K562 (cell line): ENCODE measurements around the gene GAPDHS. TPM values are rescaled to one million over a fixed set of nuclear protein-coding genes. Genes with fewer than 3 reads are reported as not detected.

Experiments
- ATAC-seq: fragments of 200-7000 bp; cut with Tn5 transposase; 3 replicates; pipeline ENCODE4 v1.9.1; 2020; ENCODE audit warnings: moderate library complexity
- BruUV-seq: library from RNA; stranded (reverse); fragments of 400-500 nt; replicated peaks from 2 replicates; lab custom pipeline; 2021; lab: Mats Ljungman, UMichigan
- CTCF ChIA-PET: fragments of 300-600 bp; formaldehyde crosslinking; extraction: SDS; loops from one replicate; lab custom pipeline; 2021; ENCODE audit warnings: low intra/inter-chr PET ratio; lab: Yijun Ruan, JAX
- POLR2A ChIA-PET: fragments of 300-600, 350-650 bp; sonication (Branson Sonifier 250); formaldehyde crosslinking; extraction: SDS; loops from one replicate; lab custom pipeline; 2021; ENCODE audit warnings: antibody characterized with exemption, inconsistent platforms; lab: Yijun Ruan, JAX
- DNase-seq, 4 experiments: peaks; one replicate each; pipeline versions ENCODE4 v3.0.0 to v3.0.0-alpha.2; 2011 to 2018; ENCODE audit warnings: low spot score in 3 of 4, mixed read lengths in 3 of 4; ENCODE audit errors: extremely low read depth in 1 of 4
- FAIRE-seq: peaks from 2 replicates; lab custom pipeline; 2011; peaks lifted over from hg19 to GRCh38; lab: Jason Lieb, UNC
- H2AFZ ChIP-seq: 2 replicates; pipeline ENCODE4 v1.6.0; 2011; ENCODE audit warnings: low read depth, low read length, control low read depth, inconsistent platforms
- H3K27ac ChIP-seq: fragments of 200-600 bp; 3 replicates; pipeline ENCODE4 v1.8.0; 2011; ENCODE audit warnings: low read depth, mild to moderate bottlenecking, control low read depth, inconsistent platforms, low read length, moderate library complexity, mixed read lengths; ENCODE audit errors: extremely low read depth
- H3K27me3 ChIP-seq, 2 experiments: fragments of 300-600 bp in 1 of 2; 2 replicates in 1 of 2; 3 replicates in 1 of 2; pipeline versions ENCODE4 v1.6.0 to v1.8.0; 2011; ENCODE audit warnings: inconsistent platforms in 2 of 2, low read length in 2 of 2, mild to moderate bottlenecking in 1 of 2, mixed read lengths in 1 of 2, moderate library complexity in 1 of 2; ENCODE audit not compliant: control insufficient read depth in 2 of 2, insufficient read depth in 2 of 2
- H3K36me3 ChIP-seq: fragments of 300-600 bp; 3 replicates; pipeline ENCODE4 v1.8.0; 2011; ENCODE audit warnings: mild to moderate bottlenecking, low read length, inconsistent platforms; ENCODE audit not compliant: control insufficient read depth, insufficient read depth
- H3K4me1 ChIP-seq, 2 experiments: fragments of 200-600 bp in 1 of 2; replicated peaks in 1 of 2; 2 replicates in 1 of 2; 3 replicates in 1 of 2; pipeline versions ENCODE4 v1.5.1 to v1.8.0; 2011; ENCODE audit warnings: inconsistent platforms in 2 of 2, low read length in 2 of 2, mild to moderate bottlenecking in 1 of 2, mixed read lengths in 1 of 2, moderate library complexity in 1 of 2; ENCODE audit not compliant: control insufficient read depth in 2 of 2, insufficient read depth in 2 of 2
- H3K4me2 ChIP-seq: 2 replicates; pipeline ENCODE4 v1.6.1; 2011; ENCODE audit warnings: low read length, control low read depth, inconsistent platforms, mixed read lengths; ENCODE audit not compliant: insufficient read depth
- H3K4me3 ChIP-seq: fragments of 200-600 bp; sonication (generic), shearing (Covaris generic); 2 replicates; pipeline ENCODE4 v1.5.1; 2016; ENCODE audit warnings: control low read depth, inconsistent platforms
- H3K79me2 ChIP-seq: fragments of 200-600 bp; 3 replicates; pipeline ENCODE4 v1.8.0; 2011; ENCODE audit warnings: low read length, inconsistent platforms; ENCODE audit not compliant: control insufficient read depth, insufficient read depth
- H3K9ac ChIP-seq, 2 experiments: 2 replicates each; pipeline versions ENCODE4 v1.6.0 to v1.6.1; 2011; ENCODE audit warnings: low read depth in 2 of 2, low read length in 2 of 2, control low read depth in 1 of 2, inconsistent platforms in 1 of 2, mild to moderate bottlenecking in 1 of 2, mixed read lengths in 1 of 2; ENCODE audit not compliant: insufficient read depth in 1 of 2
- H3K9me1 ChIP-seq: one replicate; pipeline ENCODE4 v1.6.0; 2011; ENCODE audit warnings: inconsistent platforms, mild to moderate bottlenecking, low read length, moderate library complexity; ENCODE audit not compliant: control insufficient read depth, insufficient read depth
- H3K9me3 ChIP-seq: replicated peaks from 2 replicates; pipeline ENCODE4 v1.5.1; 2011; ENCODE audit warnings: low read depth, low read length, inconsistent platforms; ENCODE audit not compliant: control insufficient read depth, insufficient read depth
- H4K20me1 ChIP-seq: replicated peaks from 2 replicates; pipeline ENCODE4 v1.6.1; 2011; ENCODE audit warnings: low read length, inconsistent platforms, mixed read lengths; ENCODE audit not compliant: control insufficient read depth, insufficient read depth
- CTBP1 ChIP-seq: fragments of 450-650 bp; IDR thresholded peaks from 2 replicates; pipeline ENCODE4 v1.6.1; 2016; ENCODE audit warnings: borderline replicate concordance
- FOS ChIP-seq: IDR thresholded peaks from 3 replicates; pipeline ENCODE4 v1.6.1; 2011; ENCODE audit not compliant: insufficient read length; ENCODE audit errors: extremely low read depth
- KDM2B ChIP-seq: fragments of 250-450 bp; sonication (Bioruptor Pico); IDR thresholded peaks from 2 replicates; pipeline ENCODE4 v1.8.0; 2021; ENCODE audit warnings: mild to moderate bottlenecking, moderate library complexity
- MED1 ChIP-seq: sonication (generic); formaldehyde crosslinking; IDR thresholded peaks from 2 replicates; pipeline ENCODE4 v1.8.1; 2023; ENCODE audit warnings: missing genetic modification reagents, borderline replicate concordance
- TAL1 ChIP-seq: fragments of 450-650 bp; IDR thresholded peaks from 2 replicates; pipeline ENCODE4 v1.6.1; 2016; ENCODE audit warnings: mild to moderate bottlenecking
- ZNF785 ChIP-seq: fragments of 250-450 bp; sonication (Bioruptor Pico); IDR thresholded peaks from 2 replicates; pipeline ENCODE4 v1.4.0; 2020; ENCODE audit warnings: mild to moderate bottlenecking
- WGBS: fragments of 100-300 bp; shearing (Covaris generic); methylation state at CpG from one replicate; pipeline ENCODE4 v1.1.6; 2016; ENCODE audit warnings: low coverage, mixed read lengths; ENCODE audit not compliant: insufficient coverage; ENCODE audit errors: missing lambda C conversion rate; 5-methylcytosine and 5-hydroxymethylcytosine counted together
- in situ Hi-C: fragments of 300-500 bp; cut with MboI; formaldehyde crosslinking; loops from 4 replicates; pipeline ENCODE4 v1.15.0; 2018; ENCODE audit warnings: inconsistent platforms, mixed read lengths
- intact Hi-C: fragments of 100-400 bp; cut with micrococcal nuclease; formaldehyde crosslinking; loops from 2 replicates; pipeline ENCODE4 v1.14.2; 2022
- polyA plus RNA-seq, 8 experiments: library from polyadenylated mRNA; depleted of rRNA in 4 of 8; stranded (reverse) in 5 of 8; unstranded in 3 of 8; fragments of >200 nt; fragmentation: Nextera tagmentation in 2 of 8; fragmentation: Illumina TruSeq in 1 of 8; extraction: Ambion mirVana in 2 of 8; extraction: Trizol in 1 of 8; gene quantifications; 2 replicates each; pipeline versions ENCODE4 v1.2.1 to v1.2.3, GENCODE V29; 2011 to 2014; ENCODE audit warnings: inconsistent platforms in 1 of 8, missing spikeins in 1 of 8
- total RNA-seq, 7 experiments: library from RNA; depleted of rRNA in 6 of 7; stranded (reverse); fragments of >200 nt in 6 of 7; fragmentation: Illumina TruSeq in 2 of 7; extraction: Trizol in 2 of 7; gene quantifications; 2 replicates each; pipeline versions ENCODE4 v1.2.1 to v1.2.3, GENCODE V29; 2011 to 2021; ENCODE audit warnings: low replicate concordance in 1 of 7
- TF ChIP-seq, protein P1 (sequence below): sonication (generic); formaldehyde crosslinking; IDR thresholded peaks from 2 replicates; pipeline ENCODE4 v1.8.0; 2022; ENCODE audit warnings: mild to moderate bottlenecking, low read depth, missing genetic modification reagents

The GAPDHS gene
- total and polyA plus RNA-seq, 9 of the 15 experiments (the other 6 are each of a cell fraction or from before 2014, with no cell fraction given): 0.08 to 0.12 TPM; not detected in 7

DNA sequence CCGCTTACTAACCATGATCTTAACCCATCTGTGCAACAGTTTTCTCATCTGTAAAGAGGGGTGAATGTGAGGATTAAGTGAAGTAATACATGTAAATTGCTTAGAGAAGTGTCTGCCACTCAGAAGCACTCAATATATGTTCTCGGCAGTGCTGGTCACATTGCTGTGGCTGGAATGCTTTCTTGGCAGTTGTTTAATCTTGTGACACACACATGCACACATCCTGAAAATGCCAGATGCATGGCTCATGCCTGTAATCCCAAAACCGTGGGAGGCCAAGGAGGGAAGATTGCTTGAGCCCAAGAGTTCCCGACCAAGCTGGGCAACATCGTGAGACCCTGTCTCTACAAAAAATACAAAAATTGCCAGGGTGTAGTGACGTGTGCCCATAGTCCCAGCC, 14.9 kb upstream of the GAPDHS start:
- H3K4me2 ChIP-seq: no peak overlapping the region
- in situ Hi-C loops (no loop called here), intact Hi-C loops (no loop called here)
- H3K9me3 ChIP-seq: no peaks in the 10 kb centered on the region
- no peak overlapping the region for H2AFZ ChIP-seq
- DNase-seq (no peak), FAIRE-seq (no peak), ATAC-seq (no peak)
- H3K27ac ChIP-seq: no peak overlapping the region
- BruUV-seq: no TSS peak
- H3K4me3 ChIP-seq: no peak overlapping the region
- no peak overlapping the region for H3K9ac ChIP-seq
- peaks cover 0 to 13% of the 10 kb centered on the region in 2 experiments; a peak in 4 of 5 replicates for H3K4me1 ChIP-seq
- 2% methylated on average over 6 of the region's 6 CpGs for WGBS
- POLR2A ChIA-PET: interaction anchor here (1.0 kb wide), 1 partner anchor 8 kb away, joined by 3 read pairs; no protein-coding TSS in a partner anchor
- H3K27me3 ChIP-seq: peaks cover 19 to 59% of the 10 kb centered on the region in 2 experiments; a peak in 4 of 5 replicates
- no peaks in the 10 kb centered on the region for H3K9me1 ChIP-seq
- TF ChIP-seq KDM2B (CRISPR knock-in tag) (no peak), CTBP1 (no peak), FOS (no peak), TAL1 (no peak), MED1 (no peak), ZNF785 (CRISPR knock-in tag) (no peak)
- TF ChIP-seq, protein P1, sequence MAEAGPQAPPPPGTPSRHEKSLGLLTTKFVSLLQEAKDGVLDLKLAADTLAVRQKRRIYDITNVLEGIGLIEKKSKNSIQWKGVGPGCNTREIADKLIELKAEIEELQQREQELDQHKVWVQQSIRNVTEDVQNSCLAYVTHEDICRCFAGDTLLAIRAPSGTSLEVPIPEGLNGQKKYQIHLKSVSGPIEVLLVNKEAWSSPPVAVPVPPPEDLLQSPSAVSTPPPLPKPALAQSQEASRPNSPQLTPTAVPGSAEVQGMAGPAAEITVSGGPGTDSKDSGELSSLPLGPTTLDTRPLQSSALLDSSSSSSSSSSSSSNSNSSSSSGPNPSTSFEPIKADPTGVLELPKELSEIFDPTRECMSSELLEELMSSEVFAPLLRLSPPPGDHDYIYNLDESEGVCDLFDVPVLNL: no peak
- H4K20me1 ChIP-seq: peaks cover 7% of the 10 kb centered on the region; the same call in 1 of the 2 replicates
- CTCF ChIA-PET: no interaction called here
- no peaks in the 10 kb centered on the region for H3K79me2 ChIP-seq
- H3K36me3 ChIP-seq: no peaks in the 10 kb centered on the region
